Activated naive CD4-positive, alpha-beta T cell treated with anti-CD3 and anti-CD28 coated beads for 36 hours (primary cell): ENCODE measurements around the gene OR5B2. TPM values are rescaled to one million over a fixed set of nuclear protein-coding genes. Genes with fewer than 3 reads are reported as not detected.

ENCODE experiments used
- CTCF ChIA-PET: fragments of 350-600 bp; sonication (Branson Sonifier 250); formaldehyde crosslinking; loops from one replicate; lab custom pipeline; 2021; ENCODE audit warnings: antibody characterized with exemption; lab: Charles Lee
- DNase-seq: peaks from one replicate; pipeline ENCODE4 v3.0.0-alpha.2; 2020
- H3K27ac Mint-ChIP-seq: one replicate; pipeline ENCODE4 v1.8.0; 2021; ENCODE audit warnings: mild to moderate bottlenecking, mixed read lengths
- H3K27me3 Mint-ChIP-seq: one replicate; pipeline ENCODE4 v1.8.0; 2021; ENCODE audit warnings: low read depth, mixed read lengths
- H3K36me3 Mint-ChIP-seq: one replicate; pipeline ENCODE4 v1.8.0; 2021; ENCODE audit warnings: low read depth, mixed read lengths
- H3K4me1 Mint-ChIP-seq: one replicate; pipeline ENCODE4 v1.8.0; 2021; ENCODE audit warnings: low read depth, mixed read lengths
- H3K4me3 Mint-ChIP-seq: one replicate; pipeline ENCODE4 v1.8.0; 2021; ENCODE audit warnings: mild to moderate bottlenecking, moderate library complexity, mixed read lengths
- H3K9me3 Mint-ChIP-seq: one replicate; pipeline ENCODE4 v1.8.0; 2021; ENCODE audit warnings: mixed read lengths
- intact Hi-C: fragments of 100-400 bp; cut with micrococcal nuclease; formaldehyde crosslinking; loops from one replicate; pipeline ENCODE4 v1.15.1; 2023
- total RNA-seq, 2 experiments: library from RNA; stranded (reverse); gene quantifications; one replicate each; pipeline ENCODE4 v1.2.3, GENCODE V29; 2021

The OR5B2 gene
- not detected for total RNA-seq

DNA sequence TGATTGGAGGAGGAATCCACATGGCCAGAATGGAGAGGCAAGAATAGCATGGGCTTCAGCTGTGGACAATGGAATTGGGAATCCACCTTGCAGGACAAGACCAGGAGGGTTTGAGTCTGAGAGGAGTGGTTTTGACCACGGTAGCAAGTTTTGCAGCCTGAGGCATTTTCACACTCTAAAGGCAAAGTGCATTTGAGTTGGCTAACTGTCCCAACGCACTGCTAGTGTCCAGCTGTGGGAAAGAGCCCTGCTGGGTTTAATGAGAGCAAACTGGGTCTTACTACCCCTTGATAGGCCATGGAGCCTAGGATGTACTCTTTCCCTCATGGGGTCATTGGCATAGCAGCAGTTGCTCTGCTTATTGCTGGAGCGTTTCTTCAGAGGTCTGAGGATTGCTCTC lies at the start of gene OR5B2:
TSS of gene OR5B2 (minus strand) at position 101 of the 400 bp plus-strand sequence. CDS start 4,860 bp downstream, outside the sequence.
- no peak within 1 kb of the TSS for H3K27ac Mint-ChIP-seq
- no peak for DNase-seq
- H3K4me1 Mint-ChIP-seq = no peaks in the 10 kb centered on the region
- CTCF ChIA-PET = no interaction called here
- H3K9me3 Mint-ChIP-seq = peaks cover 6% of the 10 kb centered on the region
- no peak within 1 kb of the TSS for H3K4me3 Mint-ChIP-seq
- no peaks in the 10 kb centered on the region for H3K36me3 Mint-ChIP-seq
- peaks cover 4% of the 10 kb centered on the region for H3K27me3 Mint-ChIP-seq
- intact Hi-C loops = no loop called here

GRCh38 chr11:58471892-58472291 lies 44.0 kb upstream of the OR5B2 start:
- H3K4me1 Mint-ChIP-seq = no peaks in the 10 kb centered on the region
- CTCF ChIA-PET = no interaction called here
- H3K36me3 Mint-ChIP-seq = no peaks in the 10 kb centered on the region
- intact Hi-C loops = no loop called here
- no peak overlapping the region for H3K27ac Mint-ChIP-seq
- no peak for DNase-seq
- peaks cover 28% of the 10 kb centered on the region for H3K9me3 Mint-ChIP-seq
- no peak overlapping the region for H3K4me3 Mint-ChIP-seq
- H3K27me3 Mint-ChIP-seq = peaks cover 3% of the 10 kb centered on the region

- Mint-ChIP-seq H3K4me3 (no peak overlapping the region), H3K27me3 (no peaks in the 10 kb centered on the region), H3K4me1 (no peaks in the 10 kb centered on the region), H3K9me3 (peaks cover 14% of the 10 kb centered on the region), H3K36me3 (no peaks in the 10 kb centered on the region), H3K27ac (no peak overlapping the region)
- CTCF ChIA-PET = no interaction called here
- no peak for DNase-seq
- intact Hi-C loops = no loop called here
Observed at GRCh38 chr11:58466293-58466692, 38.4 kb upstream of the OR5B2 start.

DNA sequence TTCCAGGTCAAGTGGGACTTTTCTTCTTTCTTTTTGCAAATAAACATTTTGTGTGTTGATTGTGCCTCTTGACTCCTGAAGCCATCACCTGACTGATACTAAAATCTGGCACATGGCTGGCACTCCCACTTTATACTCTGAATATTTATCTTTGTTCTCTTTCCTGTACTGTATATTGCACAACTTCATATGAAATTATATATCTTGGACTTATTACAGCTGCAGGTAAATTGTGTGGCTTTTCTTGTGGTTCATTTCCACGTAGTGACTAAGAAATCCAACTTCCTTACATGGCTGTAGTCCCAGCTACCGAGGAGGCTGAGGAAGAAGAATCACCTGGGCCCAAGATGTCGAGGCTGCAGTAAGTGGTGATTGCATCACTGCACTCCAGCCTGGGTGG lies 37.8 kb upstream of the OR5B2 start:
- H3K36me3 Mint-ChIP-seq = no peaks in the 10 kb centered on the region
- H3K27me3 Mint-ChIP-seq = no peaks in the 10 kb centered on the region
- intact Hi-C loops = no loop called here
- H3K4me1 Mint-ChIP-seq = no peaks in the 10 kb centered on the region
- DNase-seq = no peak
- no peak overlapping the region for H3K27ac Mint-ChIP-seq
- H3K4me3 Mint-ChIP-seq = no peak overlapping the region
- peaks cover 10% of the 10 kb centered on the region for H3K9me3 Mint-ChIP-seq
- CTCF ChIA-PET = no interaction called here

DNA sequence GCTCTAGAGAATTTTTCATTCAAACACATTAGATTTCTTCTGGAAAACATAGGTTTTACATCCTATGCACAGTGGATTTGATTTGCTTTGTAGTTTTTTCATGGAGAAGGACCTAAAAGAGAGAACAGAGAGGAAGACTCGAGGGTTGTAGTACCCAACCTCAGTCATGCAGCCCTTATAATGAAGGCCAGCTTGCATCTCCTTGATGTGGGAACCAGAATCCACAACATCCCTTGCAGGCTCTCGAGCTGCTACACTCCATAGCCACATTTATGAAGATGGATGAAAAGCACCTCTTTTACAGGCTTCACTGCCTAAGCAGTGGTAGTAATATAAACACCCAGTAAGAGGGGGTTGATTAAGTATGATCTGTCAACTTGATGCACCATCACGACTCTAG lies 23.7 kb upstream of the OR5B2 start:
- CTCF ChIA-PET = no interaction called here
- no peak for DNase-seq
- no peaks in the 10 kb centered on the region for H3K36me3 Mint-ChIP-seq

GRCh38 chr11:58446294-58446693 lies 18.4 kb upstream of the OR5B2 start:
- DNase-seq = no peak
- intact Hi-C loops = no loop called here
- peaks cover 2% of the 10 kb centered on the region for H3K36me3 Mint-ChIP-seq
- H3K9me3 Mint-ChIP-seq = peaks cover 7% of the 10 kb centered on the region
- peaks cover 6% of the 10 kb centered on the region for H3K27me3 Mint-ChIP-seq
- no peaks in the 10 kb centered on the region for H3K4me1 Mint-ChIP-seq
- H3K4me3 Mint-ChIP-seq = no peak overlapping the region
- H3K27ac Mint-ChIP-seq = no peak overlapping the region
- CTCF ChIA-PET = no interaction called here

More for the DNA sequence above, 23.7 kb upstream of the OR5B2 start:
- no peaks in the 10 kb centered on the region for H3K4me1 Mint-ChIP-seq
- H3K27me3 Mint-ChIP-seq = peaks cover 4% of the 10 kb centered on the region
- H3K4me3 Mint-ChIP-seq = no peak overlapping the region
- intact Hi-C loops = no loop called here
- no peaks in the 10 kb centered on the region for H3K9me3 Mint-ChIP-seq
- no peak overlapping the region for H3K27ac Mint-ChIP-seq

- Mint-ChIP-seq H3K4me1 (no peaks in the 10 kb centered on the region), H3K36me3 (peaks cover 2% of the 10 kb centered on the region), H3K9me3 (peaks cover 7% of the 10 kb centered on the region), H3K27me3 (peaks cover 4% of the 10 kb centered on the region), H3K27ac (no peak overlapping the region), H3K4me3 (no peak overlapping the region)
- DNase-seq = no peak
- CTCF ChIA-PET = no interaction called here
- intact Hi-C loops = no loop called here
Observed at GRCh38 chr11:58444300-58444699, 16.4 kb upstream of the OR5B2 start.

GRCh38 chr11:58442136-58442535 lies 14.2 kb upstream of the OR5B2 start, which contains the start of gene OR5B12:
TSS of gene OR5B12 (minus strand) at chr11:58442236. CDS start at chr11:58440151, 2,085 bp downstream.
- Mint-ChIP-seq H3K9me3 (peaks cover 7% of the 10 kb centered on the region), H3K4me3 (no peak within 1 kb of the TSS), H3K36me3 (peaks cover 2% of the 10 kb centered on the region), H3K27me3 (peaks cover 3% of the 10 kb centered on the region), H3K4me1 (no peaks in the 10 kb centered on the region), H3K27ac (no peak within 1 kb of the TSS)
- CTCF ChIA-PET = no interaction called here
- no peak for DNase-seq
- intact Hi-C loops = no loop called here

GRCh38 chr11:58438486-58438885 lies 10.6 kb upstream of the OR5B2 start:
- Mint-ChIP-seq H3K4me1 (no peaks in the 10 kb centered on the region), H3K4me3 (no peak overlapping the region), H3K36me3 (no peaks in the 10 kb centered on the region), H3K27me3 (peaks cover 3% of the 10 kb centered on the region), H3K9me3 (no peaks in the 10 kb centered on the region), H3K27ac (no peak overlapping the region)
- DNase-seq = no peak
- intact Hi-C loops = no loop called here
- CTCF ChIA-PET = no interaction called here

DNA sequence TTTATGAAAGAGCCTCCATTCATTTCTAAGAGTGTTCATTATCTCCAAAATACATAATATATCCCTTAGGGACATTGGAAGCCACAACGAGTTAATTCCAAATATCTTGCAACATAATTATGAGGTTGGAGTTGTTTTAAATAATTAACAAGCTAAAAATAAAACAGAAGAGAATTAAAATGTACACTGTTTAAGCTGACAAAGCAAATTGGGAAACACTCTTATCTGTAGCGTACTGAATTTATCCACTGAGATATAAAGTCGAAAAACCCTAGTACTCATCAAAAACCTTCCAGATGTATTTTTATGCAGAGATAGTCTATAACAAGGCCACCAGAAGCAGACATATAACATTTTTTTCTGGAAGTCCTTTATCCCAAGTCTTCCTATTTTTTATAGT lies 6.3 kb upstream of the OR5B2 start:
- CTCF ChIA-PET = interaction anchor here (0.7 kb wide), 1 partner anchor 767 kb away, joined by 3 read pairs; no protein-coding TSS in a partner anchor
- no peak overlapping the region for H3K27ac Mint-ChIP-seq
- no peak for DNase-seq
- no peaks in the 10 kb centered on the region for H3K36me3 Mint-ChIP-seq
- peaks cover 4% of the 10 kb centered on the region for H3K27me3 Mint-ChIP-seq
- no peak overlapping the region for H3K4me3 Mint-ChIP-seq
- intact Hi-C loops = no loop called here
- H3K4me1 Mint-ChIP-seq = no peaks in the 10 kb centered on the region
- peaks cover under 1% of the 10 kb centered on the region for H3K9me3 Mint-ChIP-seq

DNA sequence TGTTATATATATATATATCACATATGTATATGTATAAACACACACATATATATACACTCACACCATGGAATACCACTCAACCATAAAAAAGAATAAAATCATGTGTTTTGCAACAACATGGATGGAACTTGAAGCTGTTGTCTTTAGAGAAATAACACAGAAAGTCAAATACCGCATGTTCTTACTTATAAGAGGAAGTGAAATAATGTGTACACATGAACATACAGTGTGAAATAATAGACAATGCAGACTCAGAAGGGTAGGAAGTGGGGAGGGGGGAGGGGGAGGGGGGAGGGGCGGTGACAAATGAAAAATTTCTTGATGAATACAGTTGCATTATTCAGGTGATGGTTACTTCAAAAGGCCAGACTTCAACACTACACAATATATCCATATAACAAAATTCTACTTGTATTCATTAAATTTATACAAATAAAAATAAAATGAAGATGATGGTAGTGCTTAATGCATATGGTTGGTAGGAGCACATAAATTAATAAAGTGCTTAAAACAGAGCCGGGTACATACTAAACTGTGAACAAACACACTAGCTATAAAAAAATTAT lies 5.8 kb upstream of the OR5B2 start:
- no peak for DNase-seq
- Mint-ChIP-seq H3K36me3 (no peaks in the 10 kb centered on the region), H3K27ac (no peak overlapping the region), H3K4me1 (no peaks in the 10 kb centered on the region), H3K4me3 (no peak overlapping the region), H3K9me3 (peaks cover 5% of the 10 kb centered on the region), H3K27me3 (peaks cover 4% of the 10 kb centered on the region)
- CTCF ChIA-PET = interaction anchor here (0.7 kb wide), 1 partner anchor 768 kb away, joined by 3 read pairs; no protein-coding TSS in a partner anchor
- intact Hi-C loops = no loop called here

GRCh38 chr11:58429273-58429672 lies 1.4 kb upstream of the OR5B2 start:
- Mint-ChIP-seq H3K4me1 (no peaks in the 10 kb centered on the region), H3K27me3 (peaks cover 2% of the 10 kb centered on the region), H3K27ac (no peak overlapping the region), H3K36me3 (no peaks in the 10 kb centered on the region), H3K4me3 (no peak overlapping the region), H3K9me3 (peaks cover 6% of the 10 kb centered on the region)
- CTCF ChIA-PET = no interaction called here
- intact Hi-C loops = no loop called here
- no peak for DNase-seq

DNA sequence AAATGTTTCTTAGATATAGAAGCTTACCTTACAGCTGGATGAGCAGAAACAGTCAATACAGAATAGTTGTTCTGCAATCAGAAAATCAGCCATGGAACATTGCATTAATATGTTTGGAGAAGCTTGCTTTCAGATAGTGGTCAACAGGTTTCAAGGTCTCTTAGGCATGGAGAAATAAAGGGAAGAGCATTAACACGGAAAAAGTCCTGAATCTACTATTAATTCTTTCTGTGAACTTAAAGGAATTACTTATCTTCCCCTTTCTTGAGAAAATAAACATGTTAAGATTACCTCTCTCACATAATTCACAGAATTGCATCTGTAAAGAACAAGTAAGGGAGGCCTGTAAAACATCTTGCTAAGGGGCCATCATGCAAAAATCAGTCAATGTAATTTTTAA lies 21.1 kb downstream of the OR5B2 start, which contains the start of gene OR5B3:
TSS of gene OR5B3 (minus strand) at position 101 of the 400 bp plus-strand sequence. CDS start 3,465 bp downstream, outside the sequence.
- H3K4me3 Mint-ChIP-seq = no peak within 1 kb of the TSS
- no peak for DNase-seq
- H3K4me1 Mint-ChIP-seq = no peaks in the 10 kb centered on the region
- intact Hi-C loops = no loop called here
- H3K36me3 Mint-ChIP-seq = peaks cover 3% of the 10 kb centered on the region
- H3K27me3 Mint-ChIP-seq = peaks cover 11% of the 10 kb centered on the region
- peaks cover 28% of the 10 kb centered on the region for H3K9me3 Mint-ChIP-seq
- CTCF ChIA-PET = no interaction called here
- H3K27ac Mint-ChIP-seq = no peak within 1 kb of the TSS
